NCI-H82 (cell line): Measurements from ENCODE around the gene AMZ1.
A peak's percentile ranks its signal among the peaks of the same experiment; 100 is the strongest.
"Not testable (repeated sequence)": the region's sequence is repeated elsewhere in the genome, so short reads cannot be mapped to it uniquely, and the experiment has no call there.

ENCODE experiments used
- DNase-seq: peaks from one replicate; lab custom pipeline; 2025; lab: John Stamatoyannopoulos, UW

AMZ1 gene

GRCh38 chr7:2713370-2713769 lies 25.4 kb downstream of the AMZ1 start:
- peak; percentile 26 for DNase-seq

- no peak for DNase-seq
These were observed 26.0 kb downstream of the AMZ1 start for GRCh38 chr7:2713978-2714377.

- no peak for DNase-seq
These were observed 26.6 kb downstream of the AMZ1 start for GRCh38 chr7:2714636-2715035.

- DNase-seq: no peak
These were observed 27.6 kb downstream of the AMZ1 start for GRCh38 chr7:2715341-2716231.

- DNase-seq: no peak
These were observed 28.5 kb downstream of the AMZ1 start for GRCh38 chr7:2716488-2716887.

GRCh38 chr7:2716906-2717292 lies 28.9 kb downstream of the AMZ1 start:
- no peak for DNase-seq

- no peak for DNase-seq
These were observed 29.6 kb downstream of the AMZ1 start for GRCh38 chr7:2717293-2718261.

GRCh38 chr7:2718296-2718965 lies 30.4 kb downstream of the AMZ1 start:
- DNase-seq: no peak

GRCh38 chr7:2719007-2719406 lies 31.0 kb downstream of the AMZ1 start:
- peak; percentile 58 for DNase-seq

GRCh38 chr7:2720024-2720423 lies 32.0 kb downstream of the AMZ1 start:
- no peak for DNase-seq

GRCh38 chr7:2721842-2722241 lies 33.8 kb downstream of the AMZ1 start:
- DNase-seq: no peak

- no peak for DNase-seq
These were observed 34.6 kb downstream of the AMZ1 start for GRCh38 chr7:2722591-2722990.

GRCh38 chr7:2723138-2723850 lies 35.3 kb downstream of the AMZ1 start:
- no peak for DNase-seq

GRCh38 chr7:2724036-2724435 lies 36.0 kb downstream of the AMZ1 start:
- not testable (repeated sequence) for DNase-seq

GRCh38 chr7:2724453-2725177 lies 36.6 kb downstream of the AMZ1 start:
- no peak for DNase-seq

- DNase-seq: no peak
These were observed 37.4 kb downstream of the AMZ1 start for GRCh38 chr7:2725178-2726105.

- no peak for DNase-seq
These were observed 38.5 kb downstream of the AMZ1 start for GRCh38 chr7:2726316-2727018.

- DNase-seq: not testable (repeated sequence)
These were observed 39.2 kb downstream of the AMZ1 start for GRCh38 chr7:2727206-2727605.
